Subcutaneous abdominal adipose tissue (tissue), 5 donors: ENCODE measurements around the gene PGR.

Experiments used
- H3K27ac ChIP-seq: one replicate; pipeline ENCODE4 v1.7.0; 2013; ENCODE audit warnings: low read depth, mild to moderate bottlenecking, inconsistent platforms, low read length, moderate library complexity
- H3K27me3 ChIP-seq, 5 donors: one replicate each; pipeline ENCODE4 v1.7.0; 2013; ENCODE audit warnings: low read length in 5 of 5, inconsistent platforms in 1 of 5; ENCODE audit not compliant: control insufficient read depth in 5 of 5, insufficient read depth in 4 of 5
- H3K36me3 ChIP-seq, 5 donors: one replicate each; pipeline ENCODE4 v1.7.0; 2013; ENCODE audit warnings: low read length in 5 of 5; ENCODE audit not compliant: control insufficient read depth in 5 of 5, insufficient read depth in 5 of 5
- H3K4me1 ChIP-seq, 5 donors: one replicate each; pipeline ENCODE4 v1.7.0; 2013; ENCODE audit warnings: low read length in 5 of 5, mild to moderate bottlenecking in 3 of 5, moderate library complexity in 1 of 5; ENCODE audit not compliant: control insufficient read depth in 5 of 5, insufficient read depth in 5 of 5
- H3K4me3 ChIP-seq, 5 donors: one replicate each; pipeline ENCODE4 v1.7.0; 2013; ENCODE audit warnings: low read length in 5 of 5, low read depth in 1 of 5
- H3K9ac ChIP-seq, 5 donors: one replicate each; pipeline ENCODE4 v1.7.0; 2013; ENCODE audit warnings: low read length in 5 of 5, mild to moderate bottlenecking in 4 of 5, moderate library complexity in 3 of 5
- H3K9me3 ChIP-seq, 5 donors: one replicate each; pipeline ENCODE4 v1.7.0; 2013; ENCODE audit warnings: low read length in 5 of 5; ENCODE audit not compliant: control insufficient read depth in 5 of 5
- donor health status: healthy.
- donor health status: healthy.
- donor health status: healthy.
- donor health status: healthy.
- donor health status: healthy.

Gene PGR

DNA sequence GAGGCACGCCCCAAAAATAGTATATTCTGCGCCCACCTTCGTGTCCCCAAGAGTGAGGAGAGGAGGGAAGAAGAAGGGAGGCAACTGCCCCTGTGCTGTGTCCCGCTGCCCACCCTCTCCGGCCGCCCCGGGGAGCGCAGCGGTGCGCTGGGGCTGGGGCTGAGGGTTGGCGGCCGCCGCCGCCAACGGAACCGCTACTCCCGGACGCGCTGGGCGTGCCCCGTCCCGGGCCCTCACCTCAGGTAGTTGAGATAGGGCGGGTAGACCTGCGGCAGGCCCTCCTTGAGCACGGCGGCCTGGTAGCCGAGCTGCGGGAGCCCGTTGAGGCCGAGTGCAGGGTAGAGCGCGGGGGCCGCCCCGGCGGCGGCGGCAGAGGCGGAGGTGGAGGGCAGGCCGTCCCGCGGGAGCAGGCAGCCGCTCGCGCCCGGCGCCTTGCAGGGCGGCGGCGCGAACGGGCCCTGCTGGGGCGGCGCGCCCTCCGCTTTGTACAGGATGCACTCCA, 2.4 kb downstream of the PGR start:
- peak overlapping the region; percentile 60 to 78 (median 66) for H3K9ac ChIP-seq
- H3K27ac ChIP-seq = peak overlapping the region; percentile 33
- H3K27me3 ChIP-seq = peaks cover 0 to 17% (median 5%) of the 10 kb centered on the region in 5 donors
- peaks cover 0 to 31% (median 26%) of the 10 kb centered on the region in 5 donors for H3K4me1 ChIP-seq
- no peaks in the 10 kb centered on the region for H3K36me3 ChIP-seq
- H3K4me3 ChIP-seq = peak overlapping the region; percentile 79 to 88 (median 84)
- H3K9me3 ChIP-seq = no peaks in the 10 kb centered on the region

DNA sequence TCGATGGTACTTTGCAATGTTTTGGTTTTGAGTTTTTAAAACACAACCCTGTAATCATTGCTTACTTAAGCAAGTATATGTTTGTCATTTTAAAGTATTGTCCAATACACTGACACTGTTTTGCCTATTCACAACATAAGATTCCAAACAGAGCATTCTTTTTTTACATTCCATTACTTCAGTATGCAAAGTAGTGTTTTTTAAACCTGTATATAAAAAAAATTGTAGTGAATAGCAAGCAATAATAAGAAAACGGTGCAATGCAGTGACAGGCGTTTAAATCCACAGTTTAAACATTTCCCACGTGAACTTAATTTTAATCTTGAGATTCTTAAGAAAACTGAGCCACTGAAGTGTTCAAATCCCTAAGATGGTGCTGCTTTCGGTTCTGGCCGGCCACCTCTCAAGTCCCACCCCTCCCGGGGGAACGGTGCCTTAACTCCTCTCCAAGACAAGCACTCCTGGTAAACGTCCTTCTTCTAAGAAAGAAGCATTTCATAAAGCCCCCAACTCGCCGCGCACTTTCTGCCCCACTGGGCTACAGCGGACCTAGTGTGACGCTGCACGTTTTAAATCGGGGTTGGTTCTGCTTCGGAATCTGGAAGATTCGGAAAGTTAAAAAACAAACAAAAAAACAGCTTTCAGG, 2.9 kb downstream of the PGR start:
- H3K4me1 ChIP-seq = peaks cover 0 to 31% (median 26%) of the 10 kb centered on the region in 5 donors
- peaks cover 0 to 17% (median 5%) of the 10 kb centered on the region in 5 donors for H3K27me3 ChIP-seq
- H3K9ac ChIP-seq = peak overlapping the region; percentile 60 to 78 (median 66)
- no peaks in the 10 kb centered on the region for H3K9me3 ChIP-seq
- peak overlapping the region; percentile 33 for H3K27ac ChIP-seq
- peak overlapping the region; percentile 79 to 88 (median 84) for H3K4me3 ChIP-seq
- no peaks in the 10 kb centered on the region for H3K36me3 ChIP-seq

DNA sequence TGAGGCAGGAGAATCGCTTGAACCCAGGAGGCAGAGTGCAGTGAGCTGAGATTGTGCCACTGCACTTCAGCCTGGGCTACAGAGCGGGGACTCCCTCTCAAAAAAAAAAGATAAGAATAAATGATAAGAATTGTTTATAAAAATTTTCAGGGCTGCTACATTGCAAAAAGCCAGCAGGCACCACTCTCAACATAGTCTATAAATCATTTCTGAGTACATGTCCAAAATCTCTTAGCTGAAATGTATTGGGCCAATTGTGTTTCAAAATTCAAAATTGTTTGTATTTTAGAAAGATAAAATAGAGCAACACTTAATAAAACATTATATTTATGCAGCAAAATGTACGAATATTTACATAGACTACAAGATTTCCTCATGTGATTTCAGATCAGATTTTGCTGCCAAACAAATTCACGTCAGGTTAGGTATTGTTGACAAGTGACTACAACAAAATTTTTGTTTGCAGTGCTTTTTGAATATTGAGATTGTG, 13.9 kb downstream of the PGR start:
- H3K9ac ChIP-seq = no peak overlapping the region
- H3K27ac ChIP-seq = no peak overlapping the region
- H3K4me1 ChIP-seq = no peaks in the 10 kb centered on the region
- no peaks in the 10 kb centered on the region for H3K9me3 ChIP-seq
- no peaks in the 10 kb centered on the region for H3K27me3 ChIP-seq
- H3K4me3 ChIP-seq = no peak overlapping the region
- H3K36me3 ChIP-seq = peaks cover 0 to 5% (median 0%) of the 10 kb centered on the region in 5 donors

DNA sequence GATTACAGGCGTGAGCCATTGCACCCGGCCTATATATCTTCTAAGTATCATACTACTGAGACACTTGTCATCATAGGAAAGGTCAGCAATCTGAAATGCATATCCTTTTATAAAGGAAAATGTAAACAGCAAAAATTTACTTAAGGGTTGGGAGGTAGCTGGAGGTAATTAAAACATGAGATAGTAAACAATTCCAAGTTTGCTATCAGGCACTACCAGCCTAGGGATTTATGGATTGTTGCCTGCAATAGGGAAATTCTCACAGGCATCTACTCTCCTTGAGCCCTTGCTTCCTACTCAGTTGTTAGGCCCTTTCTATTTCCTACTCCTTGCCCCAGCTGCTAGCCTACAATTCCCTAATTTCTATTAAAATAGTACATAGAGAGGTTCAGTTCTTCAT, 16.1 kb downstream of the PGR start:
- no peaks in the 10 kb centered on the region for H3K4me1 ChIP-seq
- no peaks in the 10 kb centered on the region for H3K36me3 ChIP-seq
- H3K27me3 ChIP-seq = no peaks in the 10 kb centered on the region
- H3K9me3 ChIP-seq = peaks cover 0 to 5% (median 0%) of the 10 kb centered on the region in 5 donors
- H3K27ac ChIP-seq = no peak overlapping the region
- no peak overlapping the region for H3K9ac ChIP-seq
- no peak overlapping the region for H3K4me3 ChIP-seq

DNA sequence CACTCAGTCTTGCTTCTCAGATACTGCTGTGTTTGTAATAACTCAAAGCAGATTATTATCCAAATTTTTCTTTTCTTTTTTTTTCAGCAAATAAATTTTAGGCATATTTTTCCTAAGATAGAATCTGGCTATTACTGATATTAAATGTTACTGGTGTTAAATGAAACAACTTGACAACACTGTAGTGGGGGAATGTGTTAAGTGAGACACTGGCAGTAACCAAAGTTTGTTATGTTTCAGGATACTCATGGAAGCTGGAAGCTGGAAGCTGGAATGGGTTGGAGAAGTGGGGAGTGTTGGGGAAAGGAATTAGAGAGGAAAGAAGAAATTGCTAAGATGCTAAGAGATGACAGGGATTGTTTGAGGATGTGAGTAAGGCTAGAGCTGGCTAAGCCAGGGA, 24.9 kb downstream of the PGR start:
- H3K27ac ChIP-seq = no peak overlapping the region
- no peaks in the 10 kb centered on the region for H3K27me3 ChIP-seq
- no peak overlapping the region for H3K4me3 ChIP-seq
- H3K4me1 ChIP-seq = no peaks in the 10 kb centered on the region
- no peaks in the 10 kb centered on the region for H3K36me3 ChIP-seq
- peaks cover 0 to 2% (median 0%) of the 10 kb centered on the region in 5 donors for H3K9me3 ChIP-seq
- H3K9ac ChIP-seq = no peak overlapping the region

DNA sequence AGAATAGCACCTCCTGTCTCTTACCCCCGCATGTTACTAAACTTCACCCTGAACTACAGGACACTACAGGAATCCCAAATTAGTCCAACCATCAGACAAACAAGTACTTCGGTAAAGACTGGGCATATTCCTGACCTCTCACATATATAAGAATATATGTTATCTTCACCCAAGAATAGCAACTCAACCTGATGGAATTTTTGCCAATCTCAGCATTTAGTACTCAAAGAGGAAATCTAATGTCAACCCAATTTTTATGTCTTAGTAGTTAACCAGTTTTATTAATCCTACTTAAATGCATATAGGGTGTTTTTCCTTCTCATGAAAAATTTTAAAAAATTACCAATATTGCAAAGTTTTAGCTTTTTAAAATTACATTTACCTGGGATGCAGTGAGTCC, 26.2 kb downstream of the PGR start:
- no peak overlapping the region for H3K27ac ChIP-seq

DNA sequence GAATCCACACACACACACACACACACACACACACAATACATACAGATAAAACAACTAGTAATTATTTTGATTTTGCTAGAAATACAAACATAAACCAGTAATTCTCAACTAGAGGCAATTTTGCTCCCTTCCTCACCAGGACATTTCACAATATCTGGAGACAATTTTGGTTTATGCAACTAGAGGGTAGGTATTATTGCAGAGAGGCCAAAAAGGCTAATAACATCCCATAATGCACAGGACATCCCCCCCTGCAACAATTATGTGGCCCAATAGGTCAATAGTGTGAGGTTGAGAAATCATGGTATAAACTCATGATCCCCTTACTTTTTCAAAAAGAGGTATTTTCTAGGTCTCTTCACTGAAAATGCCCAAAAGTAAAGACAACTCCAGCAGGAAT, 29.0 kb downstream of the PGR start:
- Histone ChIP-seq H3K4me1 (peaks cover 0 to 3% (median 0%) of the 10 kb centered on the region in 5 donors), H3K27me3 (no peaks in the 10 kb centered on the region), H3K4me3 (no peak overlapping the region), H3K9ac (no peak overlapping the region), H3K36me3 (no peaks in the 10 kb centered on the region), H3K9me3 (no peaks in the 10 kb centered on the region), H3K27ac (no peak overlapping the region)

More for the DNA sequence above, 26.2 kb downstream of the PGR start:
- no peak overlapping the region for H3K9ac ChIP-seq
- no peak overlapping the region for H3K4me3 ChIP-seq
- H3K36me3 ChIP-seq = no peaks in the 10 kb centered on the region
- no peaks in the 10 kb centered on the region for H3K4me1 ChIP-seq
- no peaks in the 10 kb centered on the region for H3K27me3 ChIP-seq
- no peaks in the 10 kb centered on the region for H3K9me3 ChIP-seq

DNA sequence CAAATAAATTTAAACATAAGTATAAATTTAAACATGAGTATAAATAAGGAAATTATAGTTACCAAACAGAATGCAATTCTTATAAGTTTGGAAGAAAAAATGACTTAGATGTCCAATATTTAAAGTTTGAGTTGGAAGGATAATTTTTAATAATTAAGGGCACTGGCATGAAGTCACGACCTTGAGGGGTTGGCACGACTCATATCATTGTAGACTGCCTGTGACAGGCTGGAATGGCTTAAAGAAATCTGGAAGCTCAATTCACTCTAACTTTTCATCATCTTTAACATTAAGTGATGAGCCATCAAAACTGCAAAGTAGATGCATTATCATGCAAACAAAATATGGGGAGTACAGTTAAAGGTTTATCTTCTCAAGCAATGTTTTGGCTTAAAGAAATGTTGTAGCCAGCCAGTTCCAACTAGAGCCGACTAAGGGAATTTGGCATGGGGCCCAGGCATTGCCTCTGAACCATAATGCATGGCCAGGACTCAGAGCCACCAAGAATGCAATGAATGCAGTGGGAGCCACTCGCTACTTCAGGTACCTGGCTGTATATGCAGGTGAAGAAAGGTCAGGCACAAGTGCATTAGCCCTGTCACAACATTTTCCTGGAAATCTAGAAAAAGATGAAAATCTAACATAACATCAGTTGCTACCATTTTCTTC, 33.4 kb downstream of the PGR start:
- H3K36me3 ChIP-seq = no peaks in the 10 kb centered on the region
- H3K9me3 ChIP-seq = no peaks in the 10 kb centered on the region
- H3K4me3 ChIP-seq = no peak overlapping the region
- no peak overlapping the region for H3K27ac ChIP-seq
- H3K27me3 ChIP-seq = no peaks in the 10 kb centered on the region
- peaks cover 0 to 3% (median 0%) of the 10 kb centered on the region in 5 donors for H3K4me1 ChIP-seq
- no peak overlapping the region for H3K9ac ChIP-seq

DNA sequence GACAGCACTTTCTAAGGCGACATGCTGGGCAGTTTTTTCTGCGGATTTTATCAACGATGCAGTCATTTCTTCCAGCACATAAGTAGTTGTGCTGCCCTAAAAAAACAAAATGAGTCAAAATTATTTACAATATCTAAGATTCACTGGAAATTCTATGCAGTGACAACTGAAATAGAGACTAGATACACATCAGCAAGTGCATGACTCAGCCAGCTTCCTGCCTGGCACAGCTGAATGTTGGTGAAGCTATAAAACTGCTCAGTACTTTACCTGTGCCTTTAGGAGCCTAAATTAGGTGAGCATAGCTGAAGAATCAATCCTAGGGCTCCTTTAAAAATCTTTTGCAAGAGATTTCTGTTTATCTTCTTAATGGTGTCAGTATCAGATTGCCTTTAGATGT, 37.8 kb downstream of the PGR start:
- Histone ChIP-seq H3K36me3 (peaks cover 0 to 4% (median 0%) of the 10 kb centered on the region in 5 donors), H3K27ac (no peak overlapping the region), H3K9me3 (peaks cover 0 to 6% (median 0%) of the 10 kb centered on the region in 5 donors), H3K4me3 (no peak overlapping the region), H3K27me3 (no peaks in the 10 kb centered on the region), H3K9ac (no peak overlapping the region), H3K4me1 (peaks cover 0 to 3% (median 0%) of the 10 kb centered on the region in 5 donors)

DNA sequence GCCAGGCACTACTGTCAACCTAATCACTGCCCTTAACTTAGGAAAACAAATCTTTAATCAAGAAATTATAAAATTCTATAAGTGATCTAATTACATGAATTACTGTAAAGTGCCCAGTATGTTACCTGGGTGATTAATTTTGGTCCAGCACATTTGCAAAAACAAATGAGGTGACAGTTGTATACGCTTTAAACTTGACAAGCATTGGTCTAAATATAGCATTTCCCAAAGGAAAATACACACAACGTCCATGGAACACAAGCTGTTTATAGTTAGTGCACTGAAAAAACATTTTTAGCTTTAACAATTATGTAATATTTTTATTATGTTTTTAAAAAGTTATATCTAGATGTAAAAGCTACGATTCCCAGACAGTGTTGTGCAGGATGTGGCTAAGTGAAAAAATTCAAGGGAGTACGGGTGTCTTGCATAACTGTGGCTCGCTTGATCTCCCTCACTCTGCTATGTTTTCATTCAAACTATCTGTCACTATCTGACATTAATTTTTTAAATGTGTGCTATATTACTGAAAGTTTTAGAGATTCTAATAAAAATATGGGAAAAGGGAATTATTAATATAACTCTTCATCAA, 38.8 kb downstream of the PGR start:
- Histone ChIP-seq H3K9ac (no peak overlapping the region), H3K27me3 (no peaks in the 10 kb centered on the region), H3K27ac (no peak overlapping the region), H3K36me3 (peaks cover 0 to 4% (median 0%) of the 10 kb centered on the region in 5 donors), H3K4me3 (no peak overlapping the region), H3K9me3 (peaks cover 0 to 6% (median 0%) of the 10 kb centered on the region in 5 donors), H3K4me1 (no peaks in the 10 kb centered on the region)
